ENCODE data around the gene CIAO3. TPM values are rescaled to one million over a fixed set of nuclear protein-coding genes. Genes with fewer than 3 reads are reported as not detected.

Gene CIAO3
- polyA plus RNA-seq, 1 donor (not counting 4 experiments of a cell fraction or from before 2014, with no cell fraction given), result 24.9 TPM

DNA sequence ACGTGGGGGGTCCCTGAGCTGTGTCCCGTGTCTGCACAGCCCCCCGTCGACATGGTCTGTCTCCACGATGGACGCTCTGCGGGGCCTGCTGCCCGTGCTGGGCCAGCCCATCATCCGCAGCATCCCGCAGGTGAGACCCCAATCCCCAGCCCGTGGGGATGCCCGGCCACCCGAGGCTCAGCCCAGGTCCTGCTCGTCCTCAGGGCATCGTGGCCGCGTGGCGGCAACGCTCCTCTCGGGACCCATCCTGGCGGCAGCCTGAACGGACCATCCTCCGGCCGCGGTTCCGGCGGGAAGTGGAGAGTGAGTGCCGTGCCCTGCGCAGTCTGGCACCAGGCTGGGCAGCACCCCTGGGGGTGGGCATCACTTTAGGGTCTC is 24.7 kb upstream of the CIAO3 start:
- Histone ChIP-seq H3K27ac (ENCODE audit: control insufficient read depth, insufficient read depth, low read length) (no peak overlapping the region), H3K9me1 (ENCODE audit: control insufficient read depth, extremely low read depth, insufficient read depth, low read length) (no peaks in the 10 kb centered on the region), H3K36me3 (ENCODE audit: control insufficient read depth in 2 of 2, extremely low read depth in 1 of 2, insufficient read depth in 2 of 2, low read length in 2 of 2) (no peaks in the 10 kb centered on the region), H4K20me1 (ENCODE audit: control insufficient read depth, extremely low read depth, insufficient read depth, low read length) (no peaks in the 10 kb centered on the region), H3K4me1 (ENCODE audit: control insufficient read depth, extremely low read depth, insufficient read depth, low read length) (peaks cover 16% of the 10 kb centered on the region), H3K4me2 (ENCODE audit: control insufficient read depth, extremely low read depth, insufficient read depth, low read depth, low read length) (no peak overlapping the region), H3K9me3 (ENCODE audit: control insufficient read depth, low read depth, low read length) (no peaks in the 10 kb centered on the region), H3K9ac (ENCODE audit: control insufficient read depth, extremely low read depth, insufficient read depth, low read length) (no peak overlapping the region), H3K27me3 (ENCODE audit: control insufficient read depth, extremely low read depth, insufficient read depth, low read length) (peaks cover 3% of the 10 kb centered on the region), H3K4me3 (ENCODE audit: control insufficient read depth in 2 of 3, extremely low read depth in 1 of 3, insufficient read depth in 2 of 3, low read depth in 1 of 3, low read length in 3 of 3) (no peak overlapping the region), H3K79me2 (ENCODE audit: control insufficient read depth, insufficient read depth, low read length) (no peaks in the 10 kb centered on the region), H2AFZ (ENCODE audit: control insufficient read depth, low read length) (no peak overlapping the region)
- TF ChIP-seq EZH2 (IDR thresholded peaks at IDR 0.05; ENCODE audit: low read length), result no peak
- TF ChIP-seq, protein P1, sequence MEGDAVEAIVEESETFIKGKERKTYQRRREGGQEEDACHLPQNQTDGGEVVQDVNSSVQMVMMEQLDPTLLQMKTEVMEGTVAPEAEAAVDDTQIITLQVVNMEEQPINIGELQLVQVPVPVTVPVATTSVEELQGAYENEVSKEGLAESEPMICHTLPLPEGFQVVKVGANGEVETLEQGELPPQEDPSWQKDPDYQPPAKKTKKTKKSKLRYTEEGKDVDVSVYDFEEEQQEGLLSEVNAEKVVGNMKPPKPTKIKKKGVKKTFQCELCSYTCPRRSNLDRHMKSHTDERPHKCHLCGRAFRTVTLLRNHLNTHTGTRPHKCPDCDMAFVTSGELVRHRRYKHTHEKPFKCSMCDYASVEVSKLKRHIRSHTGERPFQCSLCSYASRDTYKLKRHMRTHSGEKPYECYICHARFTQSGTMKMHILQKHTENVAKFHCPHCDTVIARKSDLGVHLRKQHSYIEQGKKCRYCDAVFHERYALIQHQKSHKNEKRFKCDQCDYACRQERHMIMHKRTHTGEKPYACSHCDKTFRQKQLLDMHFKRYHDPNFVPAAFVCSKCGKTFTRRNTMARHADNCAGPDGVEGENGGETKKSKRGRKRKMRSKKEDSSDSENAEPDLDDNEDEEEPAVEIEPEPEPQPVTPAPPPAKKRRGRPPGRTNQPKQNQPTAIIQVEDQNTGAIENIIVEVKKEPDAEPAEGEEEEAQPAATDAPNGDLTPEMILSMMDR (optimal IDR thresholded peaks at IDR 0.05 in 1 of 3, IDR thresholded peaks at IDR 0.05 in 1 of 3, conservative IDR thresholded peaks at IDR 0.05 in 1 of 3; ENCODE audit: extremely low read depth in 1 of 3, insufficient read depth in 2 of 3, low read length in 3 of 3), result no peak
- DNase-seq (ENCODE audit: low read depth, low spot score) (no peak), FAIRE-seq (no peak)
- dilution Hi-C loops (cut with MboI; ENCODE audit: extremely low pct_ligation_motif_present, low sequenced_read_pairs), result no loop called here

DNA sequence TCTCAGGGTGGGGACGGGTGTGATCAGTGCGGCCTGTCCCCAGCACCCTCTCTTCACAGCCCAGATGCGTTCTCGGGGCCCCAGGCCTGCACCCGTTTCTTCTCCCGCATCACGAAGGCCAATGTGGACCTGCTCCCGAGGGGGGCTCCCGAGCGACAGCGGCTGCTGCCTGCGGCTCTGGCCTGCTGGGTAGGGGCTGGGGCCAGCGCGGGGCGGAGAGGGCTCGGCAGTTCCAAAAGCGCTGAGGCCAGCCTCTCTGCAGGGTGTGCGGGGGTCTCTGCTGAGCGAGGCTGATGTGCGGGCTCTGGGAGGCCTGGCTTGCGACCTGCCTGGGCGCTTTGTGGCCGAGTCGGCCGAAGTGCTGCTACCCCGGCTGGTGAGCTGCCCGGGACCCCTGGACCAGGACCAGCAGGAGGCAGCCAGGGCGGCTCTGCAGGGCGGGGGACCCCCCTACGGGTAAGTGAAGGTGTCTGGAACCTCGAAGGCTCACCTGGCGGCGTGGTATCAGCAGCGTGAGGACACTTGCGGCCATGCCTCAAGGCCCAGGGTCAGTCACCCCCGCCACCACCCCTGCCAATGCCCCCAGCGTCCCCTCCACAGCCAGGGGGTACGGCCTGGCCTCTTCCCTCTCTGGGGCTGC is 24.2 kb upstream of the CIAO3 start:
- Histone ChIP-seq H3K9ac (ENCODE audit: control insufficient read depth, extremely low read depth, insufficient read depth, low read length) (no peak overlapping the region), H3K9me3 (ENCODE audit: control insufficient read depth, low read depth, low read length) (no peaks in the 10 kb centered on the region), H3K27me3 (ENCODE audit: control insufficient read depth, extremely low read depth, insufficient read depth, low read length) (peaks cover 3% of the 10 kb centered on the region), H2AFZ (ENCODE audit: control insufficient read depth, low read length) (no peak overlapping the region), H3K36me3 (ENCODE audit: control insufficient read depth in 2 of 2, extremely low read depth in 1 of 2, insufficient read depth in 2 of 2, low read length in 2 of 2) (no peaks in the 10 kb centered on the region), H3K9me1 (ENCODE audit: control insufficient read depth, extremely low read depth, insufficient read depth, low read length) (no peaks in the 10 kb centered on the region), H3K79me2 (ENCODE audit: control insufficient read depth, insufficient read depth, low read length) (no peaks in the 10 kb centered on the region), H3K27ac (ENCODE audit: control insufficient read depth, insufficient read depth, low read length) (no peak overlapping the region), H3K4me1 (ENCODE audit: control insufficient read depth, extremely low read depth, insufficient read depth, low read length) (peaks cover 20% of the 10 kb centered on the region), H4K20me1 (ENCODE audit: control insufficient read depth, extremely low read depth, insufficient read depth, low read length) (no peaks in the 10 kb centered on the region), H3K4me3 (ENCODE audit: control insufficient read depth in 2 of 3, extremely low read depth in 1 of 3, insufficient read depth in 2 of 3, low read depth in 1 of 3, low read length in 3 of 3) (no peak overlapping the region), H3K4me2 (ENCODE audit: control insufficient read depth, extremely low read depth, insufficient read depth, low read depth, low read length) (no peak overlapping the region)
- no peak for FAIRE-seq
- DNase-seq (ENCODE audit: low read depth, low spot score), result no peak
- dilution Hi-C loops (cut with MboI; ENCODE audit: extremely low pct_ligation_motif_present, low sequenced_read_pairs), result no loop called here
- no peak for TF ChIP-seq EZH2 (IDR thresholded peaks at IDR 0.05; ENCODE audit: low read length)
- TF ChIP-seq, protein P1 (optimal IDR thresholded peaks at IDR 0.05 in 1 of 3, IDR thresholded peaks at IDR 0.05 in 1 of 3, conservative IDR thresholded peaks at IDR 0.05 in 1 of 3; ENCODE audit: extremely low read depth in 1 of 3, insufficient read depth in 2 of 3, low read length in 3 of 3), result no peak
